ENCODE measurements around the gene UBAP1L. TPM values are rescaled to one million over a fixed set of nuclear protein-coding genes. Genes with fewer than 3 reads are reported as not detected.

The UBAP1L gene
- total and polyA plus RNA-seq, 4 donors: 5.5 to 26.0 (median 11.3) TPM

Small RNA genes lying within 50 kb of the gene (small RNA-seq; reads per million reads assigned to genes)
- not detected for gene AC013553.1 (ENCODE audit: low replicate concordance)

Other genes starting within 250 kb of the UBAP1L start
- gene ANKDD1A, start 203.3 kb downstream of the UBAP1L start, total RNA-seq: 10 to 100 TPM in 1 of 2 donors, 1 to 10 TPM in 1; 9.8 to 10.8 TPM
- gene ANKDD1A, start 203.3 kb downstream of the UBAP1L start, polyA plus RNA-seq (ENCODE audit: insufficient read length in 2 of 2): 10 to 100 TPM; 12.1 to 21.0 TPM
- 10 to 100 TPM; 49.4 to 60.7 TPM for gene SPG21, start 125.3 kb downstream of the UBAP1L start, total RNA-seq
- 10 to 100 TPM; 58.9 to 74.0 TPM for gene SPG21, start 125.3 kb downstream of the UBAP1L start, polyA plus RNA-seq (ENCODE audit: insufficient read length in 2 of 2)
- gene MTFMT, start 85.6 kb downstream of the UBAP1L start, total RNA-seq: 10 to 100 TPM; 14.9 to 19.7 TPM
- 10 to 100 TPM; 16.0 to 17.5 TPM for gene MTFMT, start 85.6 kb downstream of the UBAP1L start, polyA plus RNA-seq (ENCODE audit: insufficient read length in 2 of 2)
- gene SLC51B, start 69.8 kb downstream of the UBAP1L start, total RNA-seq: under 1 TPM in 1 of 2 donors, not detected in 1; 0.44 TPM
- 1 to 10 TPM; 1.1 to 2.3 TPM for gene SLC51B, start 69.8 kb downstream of the UBAP1L start, polyA plus RNA-seq (ENCODE audit: insufficient read length in 2 of 2)
- gene RASL12, start 47.2 kb downstream of the UBAP1L start, total RNA-seq: 10 to 100 TPM; 18.1 to 18.8 TPM
- 10 to 100 TPM in 1 of 2 donors, 1 to 10 TPM in 1; 6.4 to 11.7 TPM for gene RASL12, start 47.2 kb downstream of the UBAP1L start, polyA plus RNA-seq (ENCODE audit: insufficient read length in 2 of 2)
- gene KBTBD13, start 38.5 kb downstream of the UBAP1L start, total RNA-seq: under 1 TPM in 1 of 2 donors, not detected in 1; 0.06 TPM
- gene KBTBD13, start 38.5 kb downstream of the UBAP1L start, polyA plus RNA-seq (ENCODE audit: insufficient read length in 2 of 2): under 1 TPM in 1 of 2 donors, not detected in 1; 0.08 TPM
- gene PDCD7, start 18.6 kb upstream of the UBAP1L start, total RNA-seq: 10 to 100 TPM; 12.7 to 16.7 TPM
- gene PDCD7, start 18.6 kb upstream of the UBAP1L start, polyA plus RNA-seq (ENCODE audit: insufficient read length in 2 of 2): 10 to 100 TPM; 24.1 to 27.8 TPM
- gene CLPX, start 70.1 kb upstream of the UBAP1L start, total RNA-seq: 10 to 100 TPM; 48.5 to 55.2 TPM
- 10 to 100 TPM; 45.2 to 46.6 TPM for gene CLPX, start 70.1 kb upstream of the UBAP1L start, polyA plus RNA-seq (ENCODE audit: insufficient read length in 2 of 2)
- gene CILP, start 96.3 kb upstream of the UBAP1L start, total RNA-seq: under 1 TPM; 0.89 to 0.94 TPM
- gene CILP, start 96.3 kb upstream of the UBAP1L start, polyA plus RNA-seq (ENCODE audit: insufficient read length in 2 of 2): 1 to 10 TPM in 1 of 2 donors, under 1 TPM in 1; 0.87 to 1.2 TPM
- gene PARP16, start 171.7 kb upstream of the UBAP1L start, total RNA-seq: 10 to 100 TPM in 1 of 2 donors, 1 to 10 TPM in 1; 5.0 to 10.6 TPM
- 10 to 100 TPM; 11.7 to 17.1 TPM for gene PARP16, start 171.7 kb upstream of the UBAP1L start, polyA plus RNA-seq (ENCODE audit: insufficient read length in 2 of 2)
- 10 to 100 TPM in 1 of 2 donors, not detected in 1; 68.7 TPM for gene RNU5A-1, start 180.9 kb upstream of the UBAP1L start, total RNA-seq
- not detected for gene RNU5A-1, start 180.9 kb upstream of the UBAP1L start, polyA plus RNA-seq (ENCODE audit: insufficient read length in 2 of 2)
- 10 to 100 TPM in 1 of 2 donors, not detected in 1; 78.5 TPM for gene RNU5B-1, start 189.5 kb upstream of the UBAP1L start, total RNA-seq
- not detected for gene RNU5B-1, start 189.5 kb upstream of the UBAP1L start, polyA plus RNA-seq (ENCODE audit: insufficient read length in 2 of 2)